Measurements from ENCODE around the gene AKAP3.
A peak's percentile ranks its signal among the peaks of the same experiment; 100 is the strongest.

Gene AKAP3

DNA sequence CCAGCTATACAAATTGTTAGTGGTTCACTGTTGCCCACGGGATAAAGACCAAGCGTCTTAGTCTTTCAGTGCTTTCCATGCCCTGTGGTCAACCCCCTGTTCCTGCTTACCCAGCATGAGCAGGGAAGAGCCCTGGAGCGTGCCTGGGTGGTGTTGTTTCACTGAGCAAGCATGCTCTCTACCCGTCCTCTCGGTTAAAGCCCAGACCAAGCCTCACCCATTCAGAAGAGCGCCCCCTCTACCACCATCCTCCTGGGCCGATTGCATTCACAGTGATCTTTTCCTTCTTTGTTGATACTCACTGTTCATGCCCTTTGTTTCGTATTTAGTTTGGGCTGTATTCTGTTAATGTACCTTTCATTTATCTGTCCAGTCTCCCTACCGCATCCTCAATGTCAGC is 61.7 kb downstream of the AKAP3 start:
- TF ChIP-seq, protein P1, sequence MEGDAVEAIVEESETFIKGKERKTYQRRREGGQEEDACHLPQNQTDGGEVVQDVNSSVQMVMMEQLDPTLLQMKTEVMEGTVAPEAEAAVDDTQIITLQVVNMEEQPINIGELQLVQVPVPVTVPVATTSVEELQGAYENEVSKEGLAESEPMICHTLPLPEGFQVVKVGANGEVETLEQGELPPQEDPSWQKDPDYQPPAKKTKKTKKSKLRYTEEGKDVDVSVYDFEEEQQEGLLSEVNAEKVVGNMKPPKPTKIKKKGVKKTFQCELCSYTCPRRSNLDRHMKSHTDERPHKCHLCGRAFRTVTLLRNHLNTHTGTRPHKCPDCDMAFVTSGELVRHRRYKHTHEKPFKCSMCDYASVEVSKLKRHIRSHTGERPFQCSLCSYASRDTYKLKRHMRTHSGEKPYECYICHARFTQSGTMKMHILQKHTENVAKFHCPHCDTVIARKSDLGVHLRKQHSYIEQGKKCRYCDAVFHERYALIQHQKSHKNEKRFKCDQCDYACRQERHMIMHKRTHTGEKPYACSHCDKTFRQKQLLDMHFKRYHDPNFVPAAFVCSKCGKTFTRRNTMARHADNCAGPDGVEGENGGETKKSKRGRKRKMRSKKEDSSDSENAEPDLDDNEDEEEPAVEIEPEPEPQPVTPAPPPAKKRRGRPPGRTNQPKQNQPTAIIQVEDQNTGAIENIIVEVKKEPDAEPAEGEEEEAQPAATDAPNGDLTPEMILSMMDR (IDR thresholded peaks at IDR 0.05; ENCODE audit: insufficient read depth, missing control alignments), result no peak
- FAIRE-seq (no peak), DNase-seq (ENCODE audit: insufficient read length, low spot score) (no peak)

DNA sequence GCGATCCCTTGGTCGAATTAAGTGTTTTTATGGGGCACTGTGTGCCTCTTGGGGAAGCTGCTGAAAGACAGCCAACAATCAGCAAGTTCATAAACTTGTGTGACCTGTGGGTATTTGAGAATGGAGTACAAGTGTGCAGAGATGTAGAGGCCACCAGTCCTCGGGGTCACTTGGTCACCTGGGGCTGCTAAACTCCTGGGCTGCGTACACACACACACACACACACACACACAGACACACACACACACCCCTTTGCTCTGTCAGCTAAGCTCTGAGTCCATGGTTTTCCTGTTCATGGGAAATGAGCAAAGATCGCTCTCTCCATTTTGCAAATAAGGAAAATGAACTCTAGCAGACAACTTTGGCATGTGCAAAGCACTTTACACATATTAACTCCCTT is 62.4 kb downstream of the AKAP3 start:
- DNase-seq (ENCODE audit: insufficient read length, low spot score) (no peak), FAIRE-seq (no peak)
- TF ChIP-seq, protein P1 (IDR thresholded peaks at IDR 0.05; ENCODE audit: insufficient read depth, missing control alignments), result no peak

DNA sequence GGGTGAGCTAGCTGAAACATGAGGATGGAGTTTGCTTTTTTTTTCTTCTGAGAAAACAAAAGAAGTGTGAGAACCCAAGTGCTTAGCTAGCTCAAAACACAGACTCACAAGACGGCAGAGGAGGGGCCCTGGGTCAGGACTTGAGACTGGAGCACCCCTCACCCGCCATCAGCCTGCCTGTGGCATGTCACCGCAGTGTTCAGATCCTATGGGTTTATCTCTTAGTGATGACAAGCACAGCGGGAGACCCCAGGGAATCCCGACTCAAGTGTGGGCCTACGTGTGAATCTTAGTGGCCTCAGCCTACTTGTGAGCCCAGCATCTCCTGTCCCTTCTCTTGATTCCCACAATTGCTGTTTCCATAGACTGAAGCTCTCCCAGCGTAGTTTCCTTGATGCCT is 64.0 kb downstream of the AKAP3 start:
- FAIRE-seq (no peak), DNase-seq (ENCODE audit: insufficient read length, low spot score) (no peak)
- TF ChIP-seq, protein P1 (IDR thresholded peaks at IDR 0.05; ENCODE audit: insufficient read depth, missing control alignments), result no peak

DNA sequence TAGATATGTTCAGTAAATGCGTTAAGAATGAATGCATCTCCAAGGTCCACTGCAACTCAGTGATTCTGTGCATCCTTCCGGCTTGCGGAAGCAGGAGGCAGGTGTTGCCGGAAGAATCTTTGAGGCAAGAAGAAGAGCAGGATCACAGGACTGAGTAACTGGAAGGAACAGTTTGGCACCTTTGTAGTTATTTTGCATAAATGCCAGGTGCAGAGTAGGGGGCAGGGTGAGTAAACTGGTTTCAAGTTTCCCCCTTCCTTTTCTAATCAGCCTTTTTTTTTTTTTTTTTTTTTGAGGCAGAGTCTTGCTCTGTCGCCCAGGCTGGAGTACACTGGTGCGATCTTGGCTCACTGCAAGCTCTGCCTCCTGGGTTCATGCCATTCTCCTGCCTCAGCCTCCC is 64.6 kb downstream of the AKAP3 start:
- TF ChIP-seq, protein P1 (IDR thresholded peaks at IDR 0.05; ENCODE audit: insufficient read depth, missing control alignments), result no peak
- DNase-seq (ENCODE audit: insufficient read length, low spot score), result no peak
- FAIRE-seq, result no peak

DNA sequence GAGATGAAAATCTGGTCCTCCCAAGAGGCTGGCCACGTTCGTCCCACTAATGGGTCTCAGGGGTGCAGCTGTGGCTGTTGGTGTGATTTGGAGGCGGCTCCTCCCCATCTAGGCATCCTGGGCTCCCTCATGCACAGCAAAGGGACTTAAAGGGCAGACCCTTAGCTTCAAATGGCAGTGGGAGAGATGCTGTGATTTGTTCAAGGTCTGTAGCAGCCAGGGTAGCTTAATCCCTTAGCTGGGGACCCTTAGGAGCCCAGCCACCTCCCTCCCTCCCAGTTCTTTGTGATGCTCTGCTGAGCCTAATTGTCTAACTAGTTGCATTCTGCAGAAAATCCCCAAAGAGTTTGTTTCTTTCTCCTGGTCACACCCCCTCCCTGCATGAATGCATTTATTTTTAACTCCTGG is 68.6 kb downstream of the AKAP3 start:
- TF ChIP-seq, protein P1 (IDR thresholded peaks at IDR 0.05; ENCODE audit: insufficient read depth, missing control alignments), result no peak
- FAIRE-seq, result no peak
- no peak for DNase-seq (ENCODE audit: insufficient read length, low spot score)

DNA sequence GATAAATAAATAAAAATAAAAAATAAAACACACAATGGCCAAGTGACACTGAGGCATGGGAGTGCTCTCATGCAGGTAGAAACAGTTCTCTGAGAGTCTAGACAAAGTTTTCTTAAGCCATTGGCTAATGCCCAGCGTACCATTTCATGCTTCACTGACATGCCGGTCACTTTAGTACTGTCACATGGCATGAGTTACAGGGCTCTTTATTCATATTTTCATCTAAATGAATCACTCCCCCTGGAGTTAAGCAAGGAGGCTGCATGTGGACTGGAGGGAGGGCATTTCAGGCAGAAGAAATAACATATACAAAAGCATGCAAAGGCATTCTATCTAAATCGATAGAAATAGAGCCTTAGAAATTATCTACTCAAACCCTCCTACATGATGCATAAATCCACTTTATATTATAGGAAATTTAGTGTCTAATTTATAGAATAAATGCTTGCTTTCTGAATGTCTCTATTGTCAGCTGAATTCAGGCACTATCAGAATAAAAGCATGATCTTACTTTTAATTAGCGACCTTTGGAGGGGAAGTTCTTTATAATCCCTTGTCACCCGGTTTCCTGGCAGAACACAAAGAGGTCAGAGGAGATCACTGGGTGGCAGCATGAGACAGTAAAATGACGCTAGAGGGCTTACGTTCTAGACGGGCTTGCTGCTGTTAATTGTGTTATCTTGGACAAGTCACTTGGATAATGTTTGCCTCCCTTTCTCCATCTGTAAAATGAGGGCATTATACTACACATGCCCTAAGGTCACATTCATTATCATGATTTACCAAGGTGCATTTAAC is 69.3 kb downstream of the AKAP3 start:
- DNase-seq (ENCODE audit: insufficient read length, low spot score) (no peak), FAIRE-seq (peak; percentile 11)
- TF ChIP-seq, protein P1 (IDR thresholded peaks at IDR 0.05; ENCODE audit: insufficient read depth, missing control alignments), result peak; percentile 73

DNA sequence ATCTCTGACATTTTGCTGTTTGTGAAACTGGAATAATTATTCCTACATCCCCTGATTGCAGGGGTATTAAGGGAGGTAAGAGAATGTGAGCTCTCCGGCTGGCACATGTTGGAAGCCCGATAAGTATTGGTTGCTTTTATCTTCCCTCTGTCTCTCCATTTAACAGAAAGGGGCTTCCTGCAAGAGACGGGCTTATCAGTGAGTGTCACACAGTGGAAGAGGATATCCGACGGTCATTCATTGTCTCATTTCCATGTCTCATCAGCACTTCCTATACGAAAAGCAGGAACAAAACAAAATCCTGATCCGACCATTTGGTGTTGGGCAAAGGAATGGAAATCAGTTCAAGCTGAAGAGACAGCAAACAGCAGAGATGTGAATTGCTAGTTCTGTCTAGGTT is 76.2 kb downstream of the AKAP3 start:
- TF ChIP-seq, protein P1 (IDR thresholded peaks at IDR 0.05; ENCODE audit: insufficient read depth, missing control alignments), result no peak
- FAIRE-seq (no peak), DNase-seq (ENCODE audit: insufficient read length, low spot score) (no peak)

Data from D721Med (cell line).